Tibial nerve (tissue), 4 donors: ENCODE data around the gene YLPM1. TPM values are rescaled to one million over a fixed set of nuclear protein-coding genes. Genes with fewer than 3 reads are reported as not detected.
A peak's percentile ranks its signal among the peaks of the same experiment; 100 is the strongest.
"Not testable (repeated sequence)": the region's sequence is repeated elsewhere in the genome, so short reads cannot be mapped to it uniquely, and the experiment has no call there.

ENCODE experiments used
- DNase-seq, 2 donors: peaks; one replicate each; pipeline ENCODE4 v3.0.0-alpha.2; 2019; ENCODE audit warnings: low spot score in 2 of 2
- H3K27ac ChIP-seq, 4 donors: fragments of 200-600 bp; sonication (generic) in 3 of 4; one replicate each; pipeline ENCODE4 v1.5.1; 2017 to 2019; ENCODE audit warnings: mild to moderate bottlenecking in 1 of 4
- H3K27me3 ChIP-seq, 2 donors: fragments of 200-600 bp; sonication (generic) in 1 of 2; one replicate each; pipeline versions ENCODE4 v1.5.1 to v1.6.0; 2017 to 2019
- H3K36me3 ChIP-seq, 3 donors: fragments of 200-600 bp; sonication (generic); one replicate each; pipeline ENCODE4 v1.5.1; 2018 to 2019
- H3K4me1 ChIP-seq, 4 donors: fragments of 200-600 bp; sonication (generic) in 3 of 4; one replicate each; pipeline ENCODE4 v1.5.1; 2017 to 2019
- H3K4me3 ChIP-seq, 4 donors: fragments of 200-600 bp; sonication (generic) in 3 of 4; one replicate each; pipeline ENCODE4 v1.5.1; 2017 to 2019; ENCODE audit warnings: mild to moderate bottlenecking in 1 of 4, moderate library complexity in 1 of 4
- H3K9me3 ChIP-seq, 4 donors: fragments of 200-600 bp; sonication (generic) in 3 of 4; one replicate each; pipeline ENCODE4 v1.5.1; 2017 to 2019
- CTCF ChIP-seq, 5 experiments: fragments of 200-600 bp in 3 of 5; fragments of 450-650 bp in 2 of 5; sonication (generic) in 3 of 5; IDR thresholded peaks; one replicate each; pipeline ENCODE4 v1.5.1; 2016 to 2019; ENCODE audit warnings: antibody characterized with exemption in 5 of 5, mild to moderate bottlenecking in 3 of 5, moderate library complexity in 2 of 5
- EP300 ChIP-seq, 2 donors: sonication (generic); formaldehyde crosslinking; IDR thresholded peaks; one replicate each; pipeline ENCODE4 v1.6.1; 2017; ENCODE audit warnings: antibody characterized with exemption in 2 of 2, mild to moderate bottlenecking in 1 of 2
- POLR2A ChIP-seq, 2 donors: fragments of 450-650 bp; IDR thresholded peaks; one replicate each; pipeline ENCODE4 v1.6.1; 2017; ENCODE audit warnings: antibody characterized with exemption in 2 of 2, mild to moderate bottlenecking in 2 of 2, moderate library complexity in 2 of 2
- WGBS, 2 donors: methylation state at CpG; one replicate each; pipeline ENCODE4 v1.1.5; 2018; 5-methylcytosine and 5-hydroxymethylcytosine counted together
- total RNA-seq, 4 donors: library from RNA; depleted of rRNA; stranded (reverse); fragments of >200 nt; gene quantifications; one replicate each; pipeline ENCODE4 v1.1.0, GENCODE V29; 2016

Gene YLPM1
- total RNA-seq, 4 donors from 2014 or later = 66.9 to 76.6 (median 72.1) TPM

GRCh38 chr14:74754157-74754556 is 9.0 kb upstream of the YLPM1 start:
- 86 to 90% methylated on average over 2 of the region's 2 CpGs for WGBS, 2 donors
- Histone ChIP-seq H3K27me3 (no peaks in the 10 kb centered on the region), H3K4me1 (no peaks in the 10 kb centered on the region), H3K4me3 (no peak overlapping the region), H3K27ac (no peak overlapping the region), H3K36me3 (no peaks in the 10 kb centered on the region), H3K9me3 (peaks cover 0 to 18% (median 0%) of the 10 kb centered on the region in 4 donors)
- no peak for TF ChIP-seq EP300 (IDR thresholded peaks at IDR 0.05)
- no peak for TF ChIP-seq POLR2A (IDR thresholded peaks at IDR 0.05)
- TF ChIP-seq CTCF (IDR thresholded peaks at IDR 0.05) = no peak
- DNase-seq = no peak

- WGBS, 2 donors = 79 to 87% methylated on average over 7 of the region's 7 CpGs
- Histone ChIP-seq H3K9me3 (peaks cover 0 to 18% (median 0%) of the 10 kb centered on the region in 4 donors), H3K27me3 (no peaks in the 10 kb centered on the region), H3K4me1 (no peaks in the 10 kb centered on the region), H3K4me3 (no peak overlapping the region), H3K36me3 (no peaks in the 10 kb centered on the region), H3K27ac (no peak overlapping the region)
- TF ChIP-seq CTCF (IDR thresholded peaks at IDR 0.05) = no peak
- no peak for TF ChIP-seq POLR2A (IDR thresholded peaks at IDR 0.05)
- DNase-seq = no peak
Observed at GRCh38 chr14:74754899-74755298, 8.2 kb upstream of the YLPM1 start.

GRCh38 chr14:74756326-74756725 is 6.8 kb upstream of the YLPM1 start:
- no peak for TF ChIP-seq EP300 (IDR thresholded peaks at IDR 0.05)
- no peak for TF ChIP-seq POLR2A (IDR thresholded peaks at IDR 0.05)
- TF ChIP-seq CTCF (IDR thresholded peaks at IDR 0.05) = no peak
- DNase-seq = no peak
- Histone ChIP-seq H3K4me3 (no peak overlapping the region), H3K4me1 (no peaks in the 10 kb centered on the region), H3K27ac (no peak overlapping the region), H3K36me3 (no peaks in the 10 kb centered on the region), H3K27me3 (no peaks in the 10 kb centered on the region), H3K9me3 (peaks cover 0 to 18% (median 0%) of the 10 kb centered on the region in 4 donors)
- WGBS, 2 donors = 44 to 48% methylated on average over 1 of the region's 1 CpG

DNA sequence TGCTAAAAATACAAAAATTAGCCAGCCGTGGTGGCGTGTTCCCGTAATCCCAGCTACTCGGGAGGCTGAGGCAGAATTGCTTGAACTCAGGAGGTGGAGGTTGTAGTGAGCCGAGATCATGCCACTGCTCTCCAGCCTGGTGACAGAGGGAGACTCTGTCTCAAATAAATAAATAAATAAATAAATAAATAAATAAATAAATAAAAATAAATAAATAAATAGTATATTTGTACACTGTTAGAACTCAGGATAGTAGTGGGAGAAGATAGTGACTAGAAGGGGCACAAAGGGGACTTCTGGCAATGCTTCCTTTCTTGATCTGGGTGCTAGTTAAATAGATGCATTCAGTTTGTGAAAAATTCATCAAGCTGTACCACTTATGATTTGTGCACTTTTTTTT is 4.6 kb upstream of the YLPM1 start:
- not testable (repeated sequence) for H3K9me3 ChIP-seq, H3K4me1 ChIP-seq, H3K36me3 ChIP-seq, H3K4me3 ChIP-seq, H3K27ac ChIP-seq, DNase-seq, H3K27me3 ChIP-seq
- WGBS, 2 donors = 90 to 91% methylated on average over 5 of the region's 5 CpGs

- no peaks in the 10 kb centered on the region for H3K9me3 ChIP-seq
- TF ChIP-seq POLR2A (IDR thresholded peaks at IDR 0.05) = no peak
- TF ChIP-seq CTCF (IDR thresholded peaks at IDR 0.05) = no peak
- no peak for TF ChIP-seq EP300 (IDR thresholded peaks at IDR 0.05)
- peak in 1 of 2 donors; percentile 11 for DNase-seq
- H3K4me3 ChIP-seq = peak overlapping the region; percentile 70 to 100 (median 86)
- WGBS, 2 donors = 1 to 2% methylated on average over 18 to 19 of the region's 19 CpGs
- H3K4me1 ChIP-seq = peaks cover 0 to 54% (median 30%) of the 10 kb centered on the region in 4 donors
- peak overlapping the region; percentile 79 to 91 (median 85) for H3K27ac ChIP-seq
- no peaks in the 10 kb centered on the region for H3K27me3 ChIP-seq
- no peaks in the 10 kb centered on the region for H3K36me3 ChIP-seq
Observed at GRCh38 chr14:74763803-74764531, 851 bp downstream of the YLPM1 start.
